SK-MEL-5 (cell line): ENCODE results near the gene TBC1D1. TPM values are rescaled to one million over a fixed set of nuclear protein-coding genes. Genes with fewer than 3 reads are reported as not detected.

Experiments
- DNase-seq: peaks from one replicate; pipeline ENCODE4 v3.0.0-alpha.2; 2016; ENCODE audit warnings: low read depth, low spot score
- in situ Hi-C: cut with HindIII; loops from 2 replicates; pipeline ENCODE4 v1.10.0; 2016; ENCODE audit warnings: low sequenced_read_pairs, high pct_unique_total_duplicates, low pct_unique_long_range_greater_than_20kb
- total RNA-seq: library from RNA; depleted of rRNA; stranded (reverse); fragments of >200 nt; shearing (Covaris generic); gene quantifications from 2 replicates; pipeline ENCODE4 v1.2.3, GENCODE V29; 2014

TBC1D1 gene
- total RNA-seq, 1 experiment from 2014 or later: 54.9 TPM

- DNase-seq: no peak
- in situ Hi-C loops: no loop called here
Measured at GRCh38 chr4:37995981-37996775, 105.3 kb downstream of the TBC1D1 start.

DNA sequence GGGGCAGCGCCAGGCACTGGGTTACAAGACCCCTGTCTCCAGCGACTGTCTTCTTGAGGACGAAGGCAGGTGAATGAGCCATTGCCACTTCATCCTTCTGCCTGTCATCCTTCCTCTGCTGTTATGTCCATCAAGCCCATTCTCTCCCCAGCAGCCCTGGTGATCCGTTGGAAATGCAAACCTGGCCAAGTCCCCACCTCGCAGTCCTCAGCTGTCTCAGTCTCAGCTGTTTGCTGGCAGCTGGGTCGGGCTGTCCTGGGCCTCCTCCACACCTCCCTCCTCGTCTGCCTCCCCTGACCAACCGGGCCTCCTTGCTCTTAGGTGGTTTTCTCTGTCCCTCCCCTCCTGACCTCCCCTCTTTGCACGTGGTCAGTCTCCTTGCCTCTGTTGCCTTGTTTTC, 107.3 kb downstream of the TBC1D1 start:
- in situ Hi-C loops: no loop called here
- DNase-seq: no peak

DNA sequence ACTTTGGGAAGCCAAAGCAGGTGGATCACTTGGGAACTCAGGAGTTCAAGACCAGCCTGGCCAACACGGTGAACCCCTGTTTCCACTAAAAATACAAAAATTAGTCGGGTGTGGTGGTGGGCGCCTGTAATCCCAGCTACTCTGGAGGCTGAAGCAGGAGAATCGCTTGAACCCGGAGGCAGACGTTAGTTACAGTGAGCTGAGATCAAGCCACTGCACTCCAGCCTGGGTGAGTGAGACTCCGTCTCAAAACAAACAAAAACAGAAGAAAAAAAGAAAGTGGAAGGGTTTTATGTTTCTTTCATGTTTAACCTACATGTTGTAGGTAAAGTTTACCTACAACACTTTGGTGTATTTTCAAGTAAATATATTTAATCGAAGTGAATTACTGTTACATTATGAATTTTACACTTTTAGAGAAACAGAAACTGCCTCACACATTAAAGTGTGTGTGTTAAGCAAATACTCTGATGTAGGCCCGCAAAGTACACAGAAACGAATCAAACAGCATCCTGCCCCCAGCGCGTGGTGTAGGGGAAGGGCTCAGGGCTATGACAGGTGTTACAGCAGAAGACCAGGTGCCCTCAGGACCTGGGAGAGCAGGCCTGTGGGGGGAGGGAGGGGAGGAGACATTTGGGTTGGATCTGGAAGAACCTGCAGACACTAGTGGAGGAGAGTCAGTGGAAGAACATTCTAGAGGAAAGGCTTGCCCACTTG, 108.3 kb downstream of the TBC1D1 start:
- in situ Hi-C loops: no loop called here
- DNase-seq: no peak

GRCh38 chr4:37999965-38000364, 109.1 kb downstream of the TBC1D1 start:
- DNase-seq: no peak
- in situ Hi-C loops: no loop called here

- DNase-seq: no peak
- in situ Hi-C loops: no loop called here
Measured at GRCh38 chr4:38001927-38002326, 111.0 kb downstream of the TBC1D1 start.

- no peak for DNase-seq
- in situ Hi-C loops: no loop called here
Measured at GRCh38 chr4:38002451-38003071, 111.7 kb downstream of the TBC1D1 start.

- DNase-seq: no peak
- in situ Hi-C loops: no loop called here
Measured at GRCh38 chr4:38003102-38003501, 112.2 kb downstream of the TBC1D1 start.

DNA sequence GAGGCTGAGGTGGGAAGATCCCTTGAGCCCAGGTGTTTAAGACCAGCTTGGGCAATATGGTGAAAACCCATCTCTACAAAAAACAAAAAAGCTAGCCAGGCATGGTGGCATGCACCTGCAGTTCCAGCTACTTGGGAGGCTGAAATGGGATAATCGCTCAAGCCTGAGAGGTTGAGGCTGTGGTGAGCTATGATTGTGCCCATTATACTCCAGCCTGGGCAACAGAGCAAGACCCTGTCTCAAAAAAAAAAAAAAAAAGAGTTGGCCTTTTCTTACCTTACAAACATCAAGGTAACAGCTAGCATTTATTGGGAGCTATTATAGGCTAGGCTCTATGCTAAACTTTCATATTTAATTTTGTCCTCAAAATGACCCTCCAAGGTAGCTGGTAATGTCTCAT, 112.7 kb downstream of the TBC1D1 start:
- no peak for DNase-seq
- in situ Hi-C loops: no loop called here

DNA sequence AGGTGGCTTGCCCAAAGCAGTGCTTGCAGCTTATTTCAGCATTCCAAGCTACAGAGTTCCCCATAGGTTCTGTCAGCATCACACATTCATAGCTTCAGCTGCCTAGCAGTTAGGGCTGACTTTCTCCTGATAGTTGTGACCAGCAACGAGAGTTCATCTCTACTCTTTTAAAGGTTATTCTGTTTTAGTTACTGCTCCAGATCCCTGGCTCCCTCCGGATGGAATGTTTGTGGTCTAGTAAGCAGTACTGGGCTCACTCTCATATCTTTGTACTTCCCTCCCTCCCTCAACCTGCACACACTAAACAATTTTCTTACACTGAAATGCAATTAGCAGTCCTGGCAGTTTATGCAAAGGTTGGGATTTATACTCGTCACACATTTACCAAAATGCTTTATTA, 113.2 kb downstream of the TBC1D1 start:
- in situ Hi-C loops: no loop called here

GRCh38 chr4:38004887-38005286, 114.0 kb downstream of the TBC1D1 start:
- DNase-seq: no peak
- in situ Hi-C loops: no loop called here

More for the DNA sequence above, 113.2 kb downstream of the TBC1D1 start:
- no peak for DNase-seq

DNA sequence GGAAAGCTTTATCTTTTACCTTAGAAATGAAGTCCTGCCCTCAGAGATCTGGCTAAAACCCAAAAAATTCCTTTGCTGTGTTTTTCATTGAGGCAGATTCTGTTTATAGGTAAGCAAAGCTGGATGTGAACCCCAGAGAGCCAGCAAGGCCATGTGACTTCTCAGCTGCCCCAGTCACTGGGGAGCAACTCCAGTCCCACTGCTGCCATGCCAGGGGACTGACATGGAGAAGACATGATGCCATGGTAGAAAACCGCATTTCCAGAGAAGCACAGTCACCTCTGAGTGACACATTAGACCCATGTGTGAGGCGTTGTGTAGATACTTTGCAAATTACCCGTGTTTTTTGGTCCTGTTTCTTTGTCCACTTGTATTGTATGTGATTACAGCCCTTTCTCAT, 114.8 kb downstream of the TBC1D1 start:
- DNase-seq: no peak
- in situ Hi-C loops: no loop called here

- in situ Hi-C loops: no loop called here
- DNase-seq: no peak
Measured at GRCh38 chr4:38007645-38008044, 116.8 kb downstream of the TBC1D1 start.

DNA sequence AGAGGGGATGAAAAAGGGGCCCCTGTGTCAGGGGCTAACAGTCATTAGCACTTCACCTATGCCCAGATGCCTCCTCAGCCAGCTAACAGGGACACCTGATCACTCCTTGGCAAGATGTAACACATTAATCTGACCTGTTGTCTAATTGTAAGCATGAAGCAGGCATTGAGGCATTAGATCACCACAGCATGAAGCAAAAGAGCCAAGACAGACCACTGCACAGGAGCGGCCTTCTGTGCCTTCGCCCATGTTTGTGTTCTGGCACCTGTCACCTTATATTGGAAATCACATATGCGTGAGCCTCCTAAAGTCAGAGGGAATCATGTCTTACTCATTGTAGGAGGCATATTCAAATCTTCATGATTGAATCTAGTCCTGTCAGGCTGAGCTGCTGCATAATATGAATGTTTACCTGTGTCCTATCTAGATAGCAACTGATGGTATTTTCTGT, 117.7 kb downstream of the TBC1D1 start:
- in situ Hi-C loops: no loop called here
- no peak for DNase-seq

DNA sequence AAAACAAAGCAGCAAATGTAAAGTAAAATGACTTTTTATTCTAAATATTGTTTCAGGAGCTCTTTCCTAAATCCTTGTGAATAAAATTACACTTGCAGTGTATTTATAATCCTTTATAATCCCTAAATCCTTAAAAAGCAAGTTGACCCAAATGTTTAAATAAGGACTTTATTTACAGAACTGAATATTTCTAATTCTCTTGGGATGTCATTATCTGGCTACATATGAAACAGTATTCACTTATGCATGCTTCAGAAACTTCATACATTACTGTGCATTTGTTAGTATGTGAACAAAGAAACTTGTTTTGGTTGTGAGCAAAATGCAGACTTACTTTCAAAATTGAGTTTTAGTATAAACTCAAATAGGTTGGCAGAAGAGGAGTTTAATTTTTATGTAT, 118.5 kb downstream of the TBC1D1 start:
- DNase-seq: no peak
- in situ Hi-C loops: no loop called here

- no peak for DNase-seq
- in situ Hi-C loops: no loop called here
Measured at GRCh38 chr4:38009949-38010348, 119.1 kb downstream of the TBC1D1 start.

GRCh38 chr4:38011511-38012162, 120.8 kb downstream of the TBC1D1 start:
- no peak for DNase-seq
- in situ Hi-C loops: no loop called here

- in situ Hi-C loops: no loop called here
- DNase-seq: no peak
Measured at GRCh38 chr4:38013461-38014366, 122.8 kb downstream of the TBC1D1 start.
